Fibroblast of villous mesenchyme (primary cell): ENCODE results near the gene APLP1. TPM values are rescaled to one million over a fixed set of nuclear protein-coding genes. Genes with fewer than 3 reads are reported as not detected.
"Not testable (repeated sequence)": the region's sequence is repeated elsewhere in the genome, so short reads cannot be mapped to it uniquely, and the experiment has no call there.

ENCODE experiments used
- DNase-seq: peaks from one replicate; pipeline ENCODE4 v3.0.0-alpha.2; 2010; ENCODE audit warnings: low read depth
- H3K4me3 ChIP-seq: 2 replicates; pipeline ENCODE4 v1.5.1; 2011; ENCODE audit warnings: low read depth, mild to moderate bottlenecking, low read length
- CTCF ChIP-seq: IDR thresholded peaks from 2 replicates; pipeline ENCODE4 v1.5.1; 2012; ENCODE audit warnings: low read depth, mild to moderate bottlenecking, low read length; ENCODE audit not compliant: insufficient read depth
- total RNA-seq: library from RNA; depleted of rRNA; stranded (reverse); fragments of >200 nt; gene quantifications from 2 replicates; pipeline ENCODE4 v1.2.3, GENCODE V29; 2012

Gene APLP1
- total RNA-seq, 1 donor = 3.5 TPM

GRCh38 chr19:35904311-35905068 is 36.1 kb downstream of the APLP1 start:
- no peak overlapping the region for H3K4me3 ChIP-seq
- no peak for DNase-seq
- no peak for TF ChIP-seq CTCF

DNA sequence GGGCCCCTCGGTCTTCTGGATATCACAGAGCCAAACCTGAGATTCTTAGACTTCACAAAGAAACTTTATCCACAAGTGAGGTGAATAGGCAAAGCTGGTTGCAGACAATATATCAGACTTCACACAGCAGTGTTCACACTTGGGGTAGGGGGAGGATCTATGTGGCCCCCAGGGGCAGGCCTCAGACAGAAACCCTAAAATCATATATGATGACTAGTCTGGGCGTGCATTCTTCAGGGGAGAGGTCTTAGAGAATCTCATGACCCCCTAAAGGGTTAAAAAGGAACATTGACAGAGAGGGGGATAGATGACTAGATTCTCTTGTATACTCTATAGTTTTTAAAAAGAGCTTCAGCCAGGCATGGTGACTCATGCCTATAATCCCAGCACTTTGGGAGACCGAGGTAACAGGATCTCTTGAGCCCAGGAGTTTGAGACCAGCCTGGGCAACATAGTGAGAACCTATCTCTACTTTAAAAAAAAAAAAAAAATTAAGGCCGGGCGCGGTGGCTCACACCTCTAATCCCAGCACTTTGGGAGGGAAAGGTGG is 36.9 kb downstream of the APLP1 start:
- no peak for DNase-seq
- no peak overlapping the region for H3K4me3 ChIP-seq
- no peak for TF ChIP-seq CTCF

GRCh38 chr19:35907377-35907745 is 39.0 kb downstream of the APLP1 start:
- H3K4me3 ChIP-seq = no peak overlapping the region
- no peak for TF ChIP-seq CTCF
- no peak for DNase-seq

DNA sequence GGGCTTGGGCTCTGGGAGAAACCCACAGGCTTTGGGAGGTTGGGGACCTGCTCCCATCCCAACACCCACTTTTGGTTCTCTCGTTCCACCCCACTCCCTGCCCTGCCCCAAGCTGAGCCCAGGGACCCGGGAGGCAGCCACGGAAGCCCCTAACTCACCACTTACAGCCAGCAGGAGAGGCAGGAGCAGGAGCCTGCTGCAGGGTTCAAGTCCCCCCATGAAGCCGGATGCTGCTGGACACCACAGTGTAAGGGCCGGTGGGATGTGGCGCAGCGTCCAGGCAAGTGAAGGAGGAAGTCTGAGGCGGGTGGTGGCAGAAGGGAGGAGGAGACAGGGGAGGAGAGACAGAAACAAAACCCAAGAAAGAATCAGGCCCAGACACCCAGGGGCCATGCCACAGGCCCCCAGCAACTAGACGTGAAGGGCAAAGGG is 39.7 kb downstream of the APLP1 start, which contains the start of gene TYROBP:
TSS of gene TYROBP (minus strand) at position 286 of the 432 bp plus-strand sequence. CDS start at position 219, 67 bp downstream.
- H3K4me3 ChIP-seq = no peak within 1 kb of the TSS
- no peak for DNase-seq
- TF ChIP-seq CTCF = no peak

GRCh38 chr19:35908973-35909683 is 40.8 kb downstream of the APLP1 start:
- no peak for DNase-seq
- no peak overlapping the region for H3K4me3 ChIP-seq
- TF ChIP-seq CTCF = no peak

GRCh38 chr19:35909684-35910035 is 41.3 kb downstream of the APLP1 start:
- no peak for DNase-seq
- H3K4me3 ChIP-seq = no peak overlapping the region
- no peak for TF ChIP-seq CTCF

GRCh38 chr19:35910355-35910754 is 42.0 kb downstream of the APLP1 start:
- DNase-seq, H3K4me3 ChIP-seq: not testable (repeated sequence)
